GM20000 (cell line): Measurements from ENCODE around the gene CEP164.
A peak's percentile ranks its signal among the peaks of the same experiment; 100 is the strongest.
"Not testable (repeated sequence)": the region's sequence is repeated elsewhere in the genome, so short reads cannot be mapped to it uniquely, and the experiment has no call there.

Source experiments
- DNase-seq: peaks from one replicate; pipeline ENCODE4 v3.0.0; 2012; ENCODE audit warnings: low spot score
- CTCF ChIP-seq: IDR thresholded peaks from 2 replicates; pipeline ENCODE4 v1.5.1; 2012; ENCODE audit warnings: mild to moderate bottlenecking, control low read depth; ENCODE audit errors: extremely low read depth, missing control alignments

Gene CEP164

GRCh38 chr11:117444256-117444655 is 116.6 kb downstream of the CEP164 start:
- TF ChIP-seq CTCF, result no peak
- no peak for DNase-seq

- TF ChIP-seq CTCF, result no peak
Measured at GRCh38 chr11:117444711-117445658, 117.3 kb downstream of the CEP164 start.

GRCh38 chr11:117449111-117449693 is 121.5 kb downstream of the CEP164 start:
- no peak for TF ChIP-seq CTCF
- DNase-seq, result no peak

More at GRCh38 chr11:117444711-117445658, 117.3 kb downstream of the CEP164 start:
- no peak for DNase-seq

GRCh38 chr11:117453886-117454563 is 126.4 kb downstream of the CEP164 start:
- no peak for DNase-seq
- TF ChIP-seq CTCF, result no peak

- DNase-seq, result no peak
- no peak for TF ChIP-seq CTCF
Measured at GRCh38 chr11:117454564-117454917, 126.9 kb downstream of the CEP164 start.

GRCh38 chr11:117456027-117456720 is 128.5 kb downstream of the CEP164 start:
- no peak for TF ChIP-seq CTCF
- DNase-seq, result peak; percentile 80

GRCh38 chr11:117456721-117457029 is 129.0 kb downstream of the CEP164 start:
- not testable (repeated sequence) for DNase-seq
